ENCODE results near the gene CFAP251.

DNA sequence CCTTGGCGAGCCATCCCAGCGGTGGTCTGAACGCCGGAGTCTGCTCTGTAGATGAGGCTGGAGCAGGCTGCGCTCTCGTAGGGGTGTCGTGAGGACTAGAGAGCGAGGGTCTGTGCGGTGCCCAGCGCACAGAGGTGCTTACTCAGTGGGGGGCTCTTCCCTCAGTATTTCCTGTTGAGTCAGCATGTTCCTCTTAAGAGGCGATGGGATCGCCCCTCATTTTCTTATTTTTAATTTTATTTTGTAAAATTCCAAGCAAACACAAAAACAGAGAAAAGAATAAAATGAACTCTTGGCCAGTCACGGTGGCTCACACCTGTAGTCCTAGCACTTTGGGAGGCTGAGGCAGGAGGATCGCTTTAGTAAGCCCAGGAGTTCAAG, 62.5 kb downstream of the CFAP251 start:
- TF ChIP-seq ZNF761 (CRISPR knock-in tag; conservative IDR thresholded peaks at IDR 0.05) (no peak), ZNF329 (CRISPR knock-in tag; IDR thresholded peaks at IDR 0.05; ENCODE audit: low read depth) (no peak)
- TF ChIP-seq, protein P1, sequence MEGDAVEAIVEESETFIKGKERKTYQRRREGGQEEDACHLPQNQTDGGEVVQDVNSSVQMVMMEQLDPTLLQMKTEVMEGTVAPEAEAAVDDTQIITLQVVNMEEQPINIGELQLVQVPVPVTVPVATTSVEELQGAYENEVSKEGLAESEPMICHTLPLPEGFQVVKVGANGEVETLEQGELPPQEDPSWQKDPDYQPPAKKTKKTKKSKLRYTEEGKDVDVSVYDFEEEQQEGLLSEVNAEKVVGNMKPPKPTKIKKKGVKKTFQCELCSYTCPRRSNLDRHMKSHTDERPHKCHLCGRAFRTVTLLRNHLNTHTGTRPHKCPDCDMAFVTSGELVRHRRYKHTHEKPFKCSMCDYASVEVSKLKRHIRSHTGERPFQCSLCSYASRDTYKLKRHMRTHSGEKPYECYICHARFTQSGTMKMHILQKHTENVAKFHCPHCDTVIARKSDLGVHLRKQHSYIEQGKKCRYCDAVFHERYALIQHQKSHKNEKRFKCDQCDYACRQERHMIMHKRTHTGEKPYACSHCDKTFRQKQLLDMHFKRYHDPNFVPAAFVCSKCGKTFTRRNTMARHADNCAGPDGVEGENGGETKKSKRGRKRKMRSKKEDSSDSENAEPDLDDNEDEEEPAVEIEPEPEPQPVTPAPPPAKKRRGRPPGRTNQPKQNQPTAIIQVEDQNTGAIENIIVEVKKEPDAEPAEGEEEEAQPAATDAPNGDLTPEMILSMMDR (CRISPR knock-in tag; IDR thresholded peaks at IDR 0.05), result no peak
- TF ChIP-seq, protein P2, sequence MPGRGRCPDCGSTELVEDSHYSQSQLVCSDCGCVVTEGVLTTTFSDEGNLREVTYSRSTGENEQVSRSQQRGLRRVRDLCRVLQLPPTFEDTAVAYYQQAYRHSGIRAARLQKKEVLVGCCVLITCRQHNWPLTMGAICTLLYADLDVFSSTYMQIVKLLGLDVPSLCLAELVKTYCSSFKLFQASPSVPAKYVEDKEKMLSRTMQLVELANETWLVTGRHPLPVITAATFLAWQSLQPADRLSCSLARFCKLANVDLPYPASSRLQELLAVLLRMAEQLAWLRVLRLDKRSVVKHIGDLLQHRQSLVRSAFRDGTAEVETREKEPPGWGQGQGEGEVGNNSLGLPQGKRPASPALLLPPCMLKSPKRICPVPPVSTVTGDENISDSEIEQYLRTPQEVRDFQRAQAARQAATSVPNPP (CRISPR knock-in tag; IDR thresholded peaks at IDR 0.05), result no peak
